Body of pancreas (tissue), 4 donors: ENCODE measurements around the gene ASB16. TPM values are rescaled to one million over a fixed set of nuclear protein-coding genes. Genes with fewer than 3 reads are reported as not detected.

Source experiments
- ATAC-seq: fragments of 150-250 bp; one replicate; pipeline ENCODE4 v1.9.1; 2016
- DNase-seq, 4 donors: peaks; one replicate each; pipeline ENCODE4 v3.0.0-alpha.2; 2019
- H3K27ac ChIP-seq, 4 donors: fragments of 200-600 bp; sonication (generic); 1 replicate in 3 of 4; 2 replicates in 1 of 4; pipeline versions ENCODE4 v1.5.1 to v1.6.1; 2016 to 2019; ENCODE audit warnings: mild to moderate bottlenecking in 1 of 4, mixed read lengths in 1 of 4, moderate library complexity in 1 of 4
- H3K27me3 ChIP-seq, 2 donors: fragments of 200-600 bp; sonication (generic); one replicate each; pipeline ENCODE4 v1.6.0; 2016; ENCODE audit warnings: mild to moderate bottlenecking in 1 of 2
- H3K36me3 ChIP-seq, 2 donors: fragments of 200-600 bp; sonication (generic); replicated peaks in 1 of 2; 2 replicates each; pipeline ENCODE4 v1.5.1; 2016; ENCODE audit warnings: low read depth in 2 of 2; ENCODE audit not compliant: insufficient read depth in 1 of 2
- H3K4me1 ChIP-seq: fragments of 200-600 bp; sonication (generic); one replicate; pipeline ENCODE4 v1.6.0; 2016
- H3K4me3 ChIP-seq, 2 donors: fragments of 200-600 bp; sonication (generic); 1 replicate in 1 of 2; 2 replicates in 1 of 2; pipeline ENCODE4 v1.5.1; 2016 to 2019
- H3K9me3 ChIP-seq, 3 donors: fragments of 200-600 bp; sonication (generic); 1 replicate in 2 of 3; 2 replicates in 1 of 3; pipeline ENCODE4 v1.5.1; 2016
- CTCF ChIP-seq, 7 experiments: fragments of 450-650 bp in 4 of 7; fragments of 200-600 bp in 3 of 7; sonication (generic) in 3 of 7; IDR thresholded peaks; one replicate each; pipeline ENCODE4 v1.5.1; 2016 to 2019; ENCODE audit warnings: antibody characterized with exemption in 7 of 7
- POLR2A ChIP-seq, 3 donors: fragments of 450-650 bp; IDR thresholded peaks; one replicate each; pipeline ENCODE4 v1.6.1; 2016; ENCODE audit warnings: antibody characterized with exemption in 3 of 3, mild to moderate bottlenecking in 2 of 3
- WGBS, 2 donors: methylation state at CpG; one replicate each; pipeline ENCODE4 v1.1.5; 2017; 5-methylcytosine and 5-hydroxymethylcytosine counted together
- intact Hi-C: fragments of 100-400 bp; cut with DNase I; formaldehyde crosslinking; loops from one replicate; pipeline ENCODE4 v1.15.1; 2023
- total RNA-seq, 2 donors: library from RNA; depleted of rRNA; stranded (reverse); fragments of >200 nt; gene quantifications; one replicate each; pipeline ENCODE4 v1.1.0, GENCODE V29; 2016

ASB16 gene
- total RNA-seq, 2 donors from 2014 or later = 3.9 to 10.5 TPM

- H3K27ac ChIP-seq = no peak overlapping the region
- H3K9me3 ChIP-seq = no peaks in the 10 kb centered on the region
- no peak overlapping the region for H3K4me3 ChIP-seq
- TF ChIP-seq CTCF (IDR thresholded peaks at IDR 0.05) (no peak), POLR2A (IDR thresholded peaks at IDR 0.05) (no peak)
- H3K4me1 ChIP-seq = peaks cover 14% of the 10 kb centered on the region
- intact Hi-C loops = no loop called here
- ATAC-seq (no peak), DNase-seq (no peak)
- H3K27me3 ChIP-seq = no peaks in the 10 kb centered on the region
- H3K36me3 ChIP-seq = peaks cover 4 to 8% of the 10 kb centered on the region in 2 donors
- 90 to 91% methylated on average over 8 to 14 of the region's 14 CpGs for WGBS, 2 donors
Measured at GRCh38 chr17:44193326-44194084, 23.0 kb downstream of the ASB16 start.

DNA sequence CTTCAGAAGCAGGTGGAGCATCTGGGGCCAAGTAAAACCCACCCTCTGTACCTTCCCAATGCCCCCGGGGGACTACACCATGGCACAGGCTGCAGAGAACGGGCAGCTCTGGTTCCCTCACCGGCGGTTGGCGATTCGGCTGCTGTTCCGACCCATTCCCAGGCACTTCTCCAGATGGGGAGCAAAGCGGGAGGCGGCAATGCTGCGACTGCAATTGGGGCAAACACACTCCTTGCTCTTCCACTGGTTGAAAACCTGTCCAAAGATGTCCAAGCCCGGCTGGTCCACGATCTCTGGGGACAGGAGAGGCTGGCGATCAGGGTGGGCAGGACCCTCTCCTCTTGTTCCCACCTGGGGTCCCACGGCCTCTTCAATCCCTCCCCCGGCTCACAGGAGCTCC lies 26.6 kb downstream of the ASB16 start:
- intact Hi-C loops = no loop called here
- no peak for DNase-seq
- Histone ChIP-seq H3K4me1 (peaks cover 21% of the 10 kb centered on the region), H3K27me3 (no peaks in the 10 kb centered on the region), H3K9me3 (no peaks in the 10 kb centered on the region), H3K27ac (no peak overlapping the region), H3K4me3 (no peak overlapping the region), H3K36me3 (peaks cover 4 to 8% of the 10 kb centered on the region in 2 donors)
- TF ChIP-seq POLR2A (IDR thresholded peaks at IDR 0.05) (no peak), CTCF (IDR thresholded peaks at IDR 0.05) (no peak)
- no peak for ATAC-seq
- 87 to 97% methylated on average over 5 to 15 of the region's 15 CpGs for WGBS, 2 donors

DNA sequence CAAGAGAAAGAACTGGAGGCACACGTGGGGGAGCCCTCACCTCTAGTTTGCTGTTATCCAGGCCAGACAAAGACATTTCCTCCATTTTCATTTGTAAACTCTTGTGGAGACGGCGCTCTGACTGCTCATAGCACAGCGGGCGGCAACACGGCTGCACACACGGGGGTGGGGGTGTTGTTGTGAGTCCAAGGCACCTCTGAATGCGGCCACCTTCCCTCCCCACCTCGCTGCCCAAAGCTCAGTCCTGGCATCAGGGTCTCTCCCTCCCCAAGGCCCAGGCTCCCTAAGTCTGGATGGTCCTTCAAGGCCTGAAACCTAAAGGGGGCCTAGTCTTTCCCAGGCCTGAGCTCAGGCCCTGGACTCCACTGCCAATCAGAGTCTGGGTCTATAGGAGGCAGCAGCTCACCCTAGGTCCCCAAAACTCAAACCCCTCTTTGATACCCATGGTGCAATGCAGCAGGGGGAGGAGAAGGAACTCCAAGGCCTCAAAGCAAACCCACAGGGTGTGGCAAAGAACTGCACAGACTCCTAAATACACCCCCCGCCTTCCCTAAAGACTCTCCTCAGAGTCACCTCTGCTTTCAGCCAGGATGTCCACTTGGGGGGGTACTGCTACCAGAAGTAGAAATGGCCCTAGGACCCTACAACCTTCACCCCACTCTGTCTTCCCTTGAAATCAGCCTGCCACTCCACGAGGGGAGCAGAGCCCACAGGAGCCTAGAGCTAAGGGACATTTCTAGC lies 27.6 kb downstream of the ASB16 start:
- Histone ChIP-seq H3K9me3 (no peaks in the 10 kb centered on the region), H3K36me3 (peaks cover 4 to 8% of the 10 kb centered on the region in 2 donors), H3K4me3 (peak overlapping the region in 1 of 2 donors; percentile 75), H3K4me1 (peaks cover 21% of the 10 kb centered on the region), H3K27ac (peak overlapping the region; percentile 87 to 97 (median 92)), H3K27me3 (no peaks in the 10 kb centered on the region)
- intact Hi-C loops = no loop called here
- TF ChIP-seq POLR2A (IDR thresholded peaks at IDR 0.05) (peak in 1 of 3 donors; percentile 38), CTCF (IDR thresholded peaks at IDR 0.05) (no peak)
- ATAC-seq (no peak), DNase-seq (peak in 1 of 4 donors; percentile 46)
- WGBS, 2 donors = 66 to 77% methylated on average over 11 of the region's 11 CpGs

DNA sequence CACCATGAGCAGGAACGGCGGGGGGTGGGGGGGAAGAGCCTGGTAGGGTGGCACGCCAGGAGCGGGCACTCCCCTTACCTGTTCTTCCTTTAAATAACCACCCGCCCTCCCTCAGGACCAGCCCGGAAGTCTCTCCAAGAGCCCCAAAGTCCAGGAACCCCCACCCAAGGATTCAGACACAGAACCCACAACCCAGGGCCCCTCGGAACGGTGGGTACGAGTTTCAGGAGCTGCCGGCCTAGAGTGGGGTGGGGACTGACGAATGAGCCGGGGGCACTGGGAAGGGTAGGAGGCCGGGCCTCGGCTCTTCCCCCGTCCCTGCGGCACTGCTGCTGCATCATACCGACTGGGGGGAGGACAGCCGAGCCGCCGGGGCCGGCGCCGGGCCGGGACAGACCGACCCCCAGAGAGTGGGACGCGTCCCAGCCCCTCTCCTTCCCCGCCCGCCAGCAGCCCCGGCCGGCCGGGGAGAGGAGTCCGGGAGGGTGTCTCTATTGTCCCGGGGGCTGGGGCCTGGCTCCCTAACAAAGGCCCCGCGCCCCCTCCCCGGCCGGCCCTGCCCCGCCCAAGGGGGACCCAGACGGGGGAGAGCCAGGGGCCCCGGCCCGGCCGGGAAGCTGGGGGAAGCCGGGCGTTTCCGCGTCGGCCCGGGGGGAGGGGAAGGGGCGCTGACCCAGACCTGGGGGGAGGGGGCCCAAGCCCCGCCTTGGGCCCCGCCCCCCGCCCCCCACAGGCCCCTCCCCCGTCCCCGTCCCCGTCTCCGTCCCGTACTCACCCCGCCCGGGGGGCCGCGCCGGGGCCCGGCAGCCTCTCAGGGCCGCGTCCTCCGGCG lies 28.4 kb downstream of the ASB16 start:
- Histone ChIP-seq H3K4me1 (peaks cover 21% of the 10 kb centered on the region), H3K27me3 (no peaks in the 10 kb centered on the region), H3K4me3 (peak overlapping the region; percentile 75), H3K27ac (peak overlapping the region; percentile 87 to 97 (median 92)), H3K9me3 (no peaks in the 10 kb centered on the region), H3K36me3 (peaks cover 4 to 8% of the 10 kb centered on the region in 2 donors)
- intact Hi-C loops = no loop called here
- 0% methylated on average over 13 to 45 of the region's 68 CpGs for WGBS, 2 donors
- DNase-seq (peak; percentile 61 to 67 (median 64)), ATAC-seq (peak; percentile 43)
- TF ChIP-seq CTCF (IDR thresholded peaks at IDR 0.05) = no peak
- TF ChIP-seq POLR2A (IDR thresholded peaks at IDR 0.05) = peak in 2 of 3 donors; percentile 25 to 29
